ENCODE data around the gene GTF2H2C. TPM values are rescaled to one million over a fixed set of nuclear protein-coding genes. Genes with fewer than 3 reads are reported as not detected.
"Not testable (repeated sequence)": the region's sequence is repeated elsewhere in the genome, so short reads cannot be mapped to it uniquely, and the experiment has no call there.

GTF2H2C gene
- polyA plus RNA-seq = 1 to 10 TPM; 6.4 to 8.4 TPM

GRCh38 chr5:69559908-69560330 lies at the start of gene GTF2H2C:
TSS of gene GTF2H2C (plus strand) at chr5:69560191. CDS start at chr5:69565133, 4,942 bp downstream.
- 1 to 2% methylated on average over 31 to 40 of the region's 40 CpGs for whole genome bisulfite sequencing, 2 donors

DNA sequence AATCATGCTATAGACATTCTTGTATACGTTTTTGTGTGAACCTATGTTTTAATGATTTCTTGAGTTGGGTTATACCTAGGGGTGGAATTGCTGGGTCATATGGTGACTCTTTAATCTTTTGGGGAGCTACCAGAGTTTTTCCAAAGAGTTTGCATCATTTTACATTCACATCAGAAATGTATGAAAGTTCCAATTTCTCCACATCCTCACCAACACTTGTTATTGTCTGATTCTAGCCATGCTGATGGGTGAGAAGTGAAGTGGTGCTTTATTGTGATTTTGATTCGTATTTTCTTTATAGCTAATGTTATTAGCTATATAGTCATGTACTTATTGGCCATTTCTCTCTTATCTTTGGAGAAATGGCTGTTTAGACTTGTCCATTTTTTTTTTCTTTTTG lies 49.3 kb upstream of the GTF2H2C start:
- WGBS, 2 donors = 81 to 82% methylated on average over 2 of the region's 2 CpGs
- H3K27ac ChIP-seq (ENCODE audit: low read depth in 2 of 2, low read length in 1 of 2) = no peak overlapping the region
- H3K9me3 ChIP-seq (ENCODE audit: control insufficient read depth in 2 of 2, insufficient read depth in 1 of 2, low read depth in 1 of 2, low read length in 1 of 2) = no peaks in the 10 kb centered on the region
- H3K27me3 ChIP-seq (ENCODE audit: control insufficient read depth in 1 of 2, insufficient read depth in 2 of 2, low read length in 2 of 2) = no peaks in the 10 kb centered on the region
- H3K4me1 ChIP-seq (ENCODE audit: control insufficient read depth in 2 of 2, insufficient read depth in 2 of 2, low read length in 1 of 2) = no peaks in the 10 kb centered on the region
- H3K36me3 ChIP-seq (ENCODE audit: control insufficient read depth in 2 of 2, insufficient read depth in 2 of 2, low read length in 1 of 2) = peaks cover 0 to 2% of the 10 kb centered on the region in 2 donors
- H3K4me3 ChIP-seq (ENCODE audit: low read depth in 1 of 2, low read length in 2 of 2) = no peak overlapping the region

More at GRCh38 chr5:69559908-69560330, at the start of gene GTF2H2C:
- H3K4me3 ChIP-seq (ENCODE audit: low read depth in 1 of 2, low read length in 2 of 2) = peak within 1 kb of the TSS; percentile 38 to 49
- H3K27me3 ChIP-seq (ENCODE audit: control insufficient read depth in 1 of 2, insufficient read depth in 2 of 2, low read length in 2 of 2); H3K27ac ChIP-seq (ENCODE audit: low read depth in 2 of 2, low read length in 1 of 2); H3K9me3 ChIP-seq (ENCODE audit: control insufficient read depth in 2 of 2, insufficient read depth in 1 of 2, low read depth in 1 of 2, low read length in 1 of 2); H3K4me1 ChIP-seq (ENCODE audit: control insufficient read depth in 2 of 2, insufficient read depth in 2 of 2, low read length in 1 of 2); H3K36me3 ChIP-seq (ENCODE audit: control insufficient read depth in 2 of 2, insufficient read depth in 2 of 2, low read length in 1 of 2): not testable (repeated sequence)

GRCh38 chr5:69512740-69513260 lies 47.2 kb upstream of the GTF2H2C start:
- 71 to 75% methylated on average over 2 of the region's 2 CpGs for WGBS, 2 donors
- peak overlapping the region; percentile 21 to 57 for H3K27ac ChIP-seq (ENCODE audit: low read depth in 2 of 2, low read length in 1 of 2)
- H3K36me3 ChIP-seq (ENCODE audit: control insufficient read depth in 2 of 2, insufficient read depth in 2 of 2, low read length in 1 of 2) = peaks cover 0 to 2% of the 10 kb centered on the region in 2 donors
- H3K4me1 ChIP-seq (ENCODE audit: control insufficient read depth in 2 of 2, insufficient read depth in 2 of 2, low read length in 1 of 2) = no peaks in the 10 kb centered on the region
- no peaks in the 10 kb centered on the region for H3K9me3 ChIP-seq (ENCODE audit: control insufficient read depth in 2 of 2, insufficient read depth in 1 of 2, low read depth in 1 of 2, low read length in 1 of 2)
- no peak overlapping the region for H3K4me3 ChIP-seq (ENCODE audit: low read depth in 1 of 2, low read length in 2 of 2)
- H3K27me3 ChIP-seq (ENCODE audit: control insufficient read depth in 1 of 2, insufficient read depth in 2 of 2, low read length in 2 of 2) = no peaks in the 10 kb centered on the region

- H3K4me3 ChIP-seq (ENCODE audit: low read depth in 1 of 2, low read length in 2 of 2); H3K36me3 ChIP-seq (ENCODE audit: control insufficient read depth in 2 of 2, insufficient read depth in 2 of 2, low read length in 1 of 2); H3K27me3 ChIP-seq (ENCODE audit: control insufficient read depth in 1 of 2, insufficient read depth in 2 of 2, low read length in 2 of 2); H3K27ac ChIP-seq (ENCODE audit: low read depth in 2 of 2, low read length in 1 of 2); H3K9me3 ChIP-seq (ENCODE audit: control insufficient read depth in 2 of 2, insufficient read depth in 1 of 2, low read depth in 1 of 2, low read length in 1 of 2); H3K4me1 ChIP-seq (ENCODE audit: control insufficient read depth in 2 of 2, insufficient read depth in 2 of 2, low read length in 1 of 2): not testable (repeated sequence)
- 96 to 100% methylated on average over 9 to 26 of the region's 30 CpGs for WGBS, 2 donors
Observed at GRCh38 chr5:69515570-69515969, 44.4 kb upstream of the GTF2H2C start.

GRCh38 chr5:69516769-69517168 lies 43.2 kb upstream of the GTF2H2C start:
- WGBS, 2 donors = 96 to 99% methylated on average over 1 of the region's 1 CpG
- Histone ChIP-seq H3K4me1 (ENCODE audit: control insufficient read depth in 2 of 2, insufficient read depth in 2 of 2, low read length in 1 of 2) (no peaks in the 10 kb centered on the region), H3K36me3 (ENCODE audit: control insufficient read depth in 2 of 2, insufficient read depth in 2 of 2, low read length in 1 of 2) (no peaks in the 10 kb centered on the region), H3K4me3 (ENCODE audit: low read depth in 1 of 2, low read length in 2 of 2) (no peak overlapping the region), H3K27me3 (ENCODE audit: control insufficient read depth in 1 of 2, insufficient read depth in 2 of 2, low read length in 2 of 2) (no peaks in the 10 kb centered on the region), H3K9me3 (ENCODE audit: control insufficient read depth in 2 of 2, insufficient read depth in 1 of 2, low read depth in 1 of 2, low read length in 1 of 2) (no peaks in the 10 kb centered on the region), H3K27ac (ENCODE audit: low read depth in 2 of 2, low read length in 1 of 2) (peak overlapping the region in 1 of 2 donors; percentile 21)

GRCh38 chr5:69517763-69518212 lies 42.2 kb upstream of the GTF2H2C start:
- Histone ChIP-seq H3K36me3 (ENCODE audit: control insufficient read depth in 2 of 2, insufficient read depth in 2 of 2, low read length in 1 of 2) (no peaks in the 10 kb centered on the region), H3K27ac (ENCODE audit: low read depth in 2 of 2, low read length in 1 of 2) (peak overlapping the region; percentile 82 to 94), H3K4me1 (ENCODE audit: control insufficient read depth in 2 of 2, insufficient read depth in 2 of 2, low read length in 1 of 2) (no peaks in the 10 kb centered on the region), H3K4me3 (ENCODE audit: low read depth in 1 of 2, low read length in 2 of 2) (no peak overlapping the region), H3K9me3 (ENCODE audit: control insufficient read depth in 2 of 2, insufficient read depth in 1 of 2, low read depth in 1 of 2, low read length in 1 of 2) (no peaks in the 10 kb centered on the region), H3K27me3 (ENCODE audit: control insufficient read depth in 1 of 2, insufficient read depth in 2 of 2, low read length in 2 of 2) (no peaks in the 10 kb centered on the region)
- WGBS, 2 donors = 16 to 24% methylated on average over 4 of the region's 4 CpGs

DNA sequence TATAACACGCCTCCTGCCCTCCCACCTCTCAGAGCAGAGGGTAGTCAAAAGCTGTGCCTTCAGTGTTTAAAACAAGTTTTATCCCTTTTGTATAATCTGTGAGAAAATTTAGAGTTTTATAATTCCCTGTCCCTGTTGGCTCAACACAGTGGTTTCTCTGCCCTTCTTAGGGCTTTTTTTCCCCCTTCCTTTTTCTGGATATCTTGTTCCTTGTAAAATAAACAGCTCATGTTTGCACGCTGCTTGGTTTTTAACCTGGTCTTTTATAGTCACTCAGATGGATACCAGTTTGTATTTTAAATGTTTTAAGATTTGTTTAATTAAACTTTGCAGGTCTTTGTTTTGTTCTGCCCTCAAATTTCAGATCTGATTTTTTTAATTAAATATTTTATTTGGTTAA lies 40.7 kb upstream of the GTF2H2C start:
- WGBS, 2 donors = 55 to 75% methylated on average over 2 of the region's 2 CpGs
- no peaks in the 10 kb centered on the region for H3K36me3 ChIP-seq (ENCODE audit: control insufficient read depth in 2 of 2, insufficient read depth in 2 of 2, low read length in 1 of 2)
- H3K27ac ChIP-seq (ENCODE audit: low read depth in 2 of 2, low read length in 1 of 2) = no peak overlapping the region

DNA sequence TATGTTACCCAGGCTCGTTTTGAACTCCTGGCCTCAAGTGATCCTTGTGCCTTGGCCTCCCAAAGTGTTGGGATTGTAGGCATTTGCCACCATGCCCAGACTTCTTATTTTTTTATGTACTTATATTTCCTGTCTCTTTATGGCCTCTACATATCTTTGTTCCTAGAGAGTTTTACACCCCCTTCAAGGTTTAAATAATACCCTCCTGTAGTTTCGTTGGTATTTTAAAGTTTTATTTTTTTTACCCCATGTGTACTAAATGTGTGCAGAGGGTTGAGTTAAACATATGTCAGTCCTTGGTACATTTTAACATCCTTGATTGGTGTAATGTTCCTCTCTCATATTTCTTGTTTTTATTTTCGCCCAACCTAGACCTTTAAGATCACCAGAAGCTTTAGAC lies 38.0 kb upstream of the GTF2H2C start:
- Histone ChIP-seq H3K4me3 (ENCODE audit: low read depth in 1 of 2, low read length in 2 of 2) (no peak overlapping the region), H3K9me3 (ENCODE audit: control insufficient read depth in 2 of 2, insufficient read depth in 1 of 2, low read depth in 1 of 2, low read length in 1 of 2) (no peaks in the 10 kb centered on the region), H3K27ac (ENCODE audit: low read depth in 2 of 2, low read length in 1 of 2) (no peak overlapping the region), H3K4me1 (ENCODE audit: control insufficient read depth in 2 of 2, insufficient read depth in 2 of 2, low read length in 1 of 2) (no peaks in the 10 kb centered on the region), H3K27me3 (ENCODE audit: control insufficient read depth in 1 of 2, insufficient read depth in 2 of 2, low read length in 2 of 2) (no peaks in the 10 kb centered on the region), H3K36me3 (ENCODE audit: control insufficient read depth in 2 of 2, insufficient read depth in 2 of 2, low read length in 1 of 2) (no peaks in the 10 kb centered on the region)
- 72 to 76% methylated on average over 3 of the region's 3 CpGs for WGBS, 2 donors

More for the DNA sequence above, 40.7 kb upstream of the GTF2H2C start:
- Histone ChIP-seq H3K4me3 (ENCODE audit: low read depth in 1 of 2, low read length in 2 of 2) (no peak overlapping the region), H3K4me1 (ENCODE audit: control insufficient read depth in 2 of 2, insufficient read depth in 2 of 2, low read length in 1 of 2) (no peaks in the 10 kb centered on the region), H3K27me3 (ENCODE audit: control insufficient read depth in 1 of 2, insufficient read depth in 2 of 2, low read length in 2 of 2) (no peaks in the 10 kb centered on the region), H3K9me3 (ENCODE audit: control insufficient read depth in 2 of 2, insufficient read depth in 1 of 2, low read depth in 1 of 2, low read length in 1 of 2) (no peaks in the 10 kb centered on the region)

DNA sequence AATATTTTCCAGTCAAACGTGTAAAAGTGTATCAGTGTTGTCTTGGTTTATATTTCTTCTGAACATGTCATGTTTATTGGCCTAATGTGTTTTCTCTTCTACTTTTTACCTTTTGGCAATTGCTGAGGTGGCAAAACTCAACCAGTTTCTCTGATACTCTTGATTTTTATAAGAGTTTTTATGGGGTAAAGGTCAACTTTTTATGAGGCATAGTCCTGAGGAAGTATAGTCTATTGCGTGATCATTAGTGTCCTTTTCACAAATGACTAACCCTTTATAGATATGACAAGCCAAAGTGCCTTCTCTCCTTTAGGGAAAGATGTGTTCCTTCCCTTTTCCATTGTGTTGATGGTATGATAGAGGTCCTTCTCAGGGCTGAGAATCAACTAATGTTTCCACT lies 34.5 kb upstream of the GTF2H2C start:
- WGBS, 2 donors = 82 to 83% methylated on average over 2 of the region's 2 CpGs
- no peak overlapping the region for H3K27ac ChIP-seq (ENCODE audit: low read depth in 2 of 2, low read length in 1 of 2)
- no peak overlapping the region for H3K4me3 ChIP-seq (ENCODE audit: low read depth in 1 of 2, low read length in 2 of 2)
- H3K36me3 ChIP-seq (ENCODE audit: control insufficient read depth in 2 of 2, insufficient read depth in 2 of 2, low read length in 1 of 2) = no peaks in the 10 kb centered on the region
- H3K9me3 ChIP-seq (ENCODE audit: control insufficient read depth in 2 of 2, insufficient read depth in 1 of 2, low read depth in 1 of 2, low read length in 1 of 2) = no peaks in the 10 kb centered on the region
- H3K27me3 ChIP-seq (ENCODE audit: control insufficient read depth in 1 of 2, insufficient read depth in 2 of 2, low read length in 2 of 2) = no peaks in the 10 kb centered on the region
- peaks cover 0 to 4% of the 10 kb centered on the region in 2 donors for H3K4me1 ChIP-seq (ENCODE audit: control insufficient read depth in 2 of 2, insufficient read depth in 2 of 2, low read length in 1 of 2)

DNA sequence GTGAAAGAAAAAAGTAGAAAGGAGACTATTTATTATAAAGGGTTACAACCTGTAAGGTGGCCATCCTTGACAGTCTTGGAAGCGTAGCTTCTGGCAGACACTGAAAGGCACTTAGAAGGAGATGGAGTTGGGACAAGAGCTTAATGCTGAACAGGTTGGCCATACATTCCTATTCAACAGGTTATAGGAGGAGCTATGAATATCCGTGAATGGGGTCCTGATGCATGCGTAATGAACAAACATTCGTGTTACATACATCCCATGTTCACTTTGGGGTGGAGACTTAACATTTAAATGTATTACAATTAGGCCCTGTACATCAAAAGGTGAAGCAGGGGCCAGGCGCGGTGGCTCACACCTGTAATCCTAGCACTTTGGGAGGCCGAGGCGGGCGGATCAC lies 33.3 kb upstream of the GTF2H2C start:
- no peaks in the 10 kb centered on the region for H3K9me3 ChIP-seq (ENCODE audit: control insufficient read depth in 2 of 2, insufficient read depth in 1 of 2, low read depth in 1 of 2, low read length in 1 of 2)
- H3K4me3 ChIP-seq (ENCODE audit: low read depth in 1 of 2, low read length in 2 of 2) = no peak overlapping the region
- H3K4me1 ChIP-seq (ENCODE audit: control insufficient read depth in 2 of 2, insufficient read depth in 2 of 2, low read length in 1 of 2) = peaks cover 0 to 4% of the 10 kb centered on the region in 2 donors
- peaks cover 0 to 3% of the 10 kb centered on the region in 2 donors for H3K27me3 ChIP-seq (ENCODE audit: control insufficient read depth in 1 of 2, insufficient read depth in 2 of 2, low read length in 2 of 2)
- H3K36me3 ChIP-seq (ENCODE audit: control insufficient read depth in 2 of 2, insufficient read depth in 2 of 2, low read length in 1 of 2) = no peaks in the 10 kb centered on the region
- WGBS, 2 donors = 92 to 94% methylated on average over 9 of the region's 9 CpGs
- H3K27ac ChIP-seq (ENCODE audit: low read depth in 2 of 2, low read length in 1 of 2) = no peak overlapping the region
